ENCODE data around the gene PHOX2A.
A peak's percentile ranks its signal among the peaks of the same experiment; 100 is the strongest.

PHOX2A gene

GRCh38 chr11:72249961-72250360 lies 6.0 kb upstream of the PHOX2A start:
- H3K27ac ChIP-seq (ENCODE audit: low read depth, low read length) = no peak overlapping the region
- no peak overlapping the region for H3K9ac ChIP-seq (ENCODE audit: low read depth, low read length)
- H3K36me3 ChIP-seq (ENCODE audit: insufficient read depth, low read length) = no peaks in the 10 kb centered on the region
- WGBS = 89% methylated on average over 5 of the region's 5 CpGs
- peaks cover 51% of the 10 kb centered on the region for H3K27me3 ChIP-seq (ENCODE audit: insufficient read depth, low read length)
- H3K4me3 ChIP-seq (ENCODE audit: low read length) = no peak overlapping the region
- peaks cover 2% of the 10 kb centered on the region; the same call in 1 of the 2 replicates for H3K9me3 ChIP-seq (ENCODE audit: insufficient read depth, low read depth, low read length)
- H3K4me1 ChIP-seq (ENCODE audit: insufficient read depth, low read length) = no peaks in the 10 kb centered on the region; the same call in 1 of the 2 replicates

GRCh38 chr11:72247584-72247983 lies 3.6 kb upstream of the PHOX2A start:
- 46% methylated on average over 2 of the region's 2 CpGs for WGBS
- H3K36me3 ChIP-seq (ENCODE audit: insufficient read depth, low read length) = no peaks in the 10 kb centered on the region
- H3K27me3 ChIP-seq (ENCODE audit: insufficient read depth, low read length) = peaks cover 74% of the 10 kb centered on the region
- H3K9me3 ChIP-seq (ENCODE audit: insufficient read depth, low read depth, low read length) = no peaks in the 10 kb centered on the region
- H3K4me3 ChIP-seq (ENCODE audit: low read length) = no peak overlapping the region
- no peak overlapping the region for H3K27ac ChIP-seq (ENCODE audit: low read depth, low read length)
- H3K4me1 ChIP-seq (ENCODE audit: insufficient read depth, low read length) = no peaks in the 10 kb centered on the region; the same call in 1 of the 2 replicates
- H3K9ac ChIP-seq (ENCODE audit: low read depth, low read length) = no peak overlapping the region

GRCh38 chr11:72245263-72245816 lies 1.4 kb upstream of the PHOX2A start:
- peaks cover 92% of the 10 kb centered on the region for H3K27me3 ChIP-seq (ENCODE audit: insufficient read depth, low read length)
- WGBS = 21% methylated on average over 17 of the region's 19 CpGs
- H3K9ac ChIP-seq (ENCODE audit: low read depth, low read length) = no peak overlapping the region
- H3K27ac ChIP-seq (ENCODE audit: low read depth, low read length) = no peak overlapping the region
- H3K4me1 ChIP-seq (ENCODE audit: insufficient read depth, low read length) = no peaks in the 10 kb centered on the region; the same call in 1 of the 2 replicates
- peak overlapping the region; percentile 66 for H3K4me3 ChIP-seq (ENCODE audit: low read length)
- no peaks in the 10 kb centered on the region for H3K36me3 ChIP-seq (ENCODE audit: insufficient read depth, low read length)
- no peaks in the 10 kb centered on the region for H3K9me3 ChIP-seq (ENCODE audit: insufficient read depth, low read depth, low read length)

GRCh38 chr11:72244361-72245262 lies 636 bp upstream of the PHOX2A start:
- no peak overlapping the region for H3K27ac ChIP-seq (ENCODE audit: low read depth, low read length)
- H3K4me3 ChIP-seq (ENCODE audit: low read length) = peak overlapping the region; percentile 66
- H3K4me1 ChIP-seq (ENCODE audit: insufficient read depth, low read length) = no peaks in the 10 kb centered on the region; the same call in 1 of the 2 replicates
- no peaks in the 10 kb centered on the region for H3K36me3 ChIP-seq (ENCODE audit: insufficient read depth, low read length)
- WGBS = 3% methylated on average over 46 of the region's 46 CpGs
- H3K9me3 ChIP-seq (ENCODE audit: insufficient read depth, low read depth, low read length) = no peaks in the 10 kb centered on the region
- H3K9ac ChIP-seq (ENCODE audit: low read depth, low read length) = no peak overlapping the region
- H3K27me3 ChIP-seq (ENCODE audit: insufficient read depth, low read length) = peaks cover 95% of the 10 kb centered on the region

GRCh38 chr11:72243173-72244059 lies 560 bp downstream of the PHOX2A start:
- no peaks in the 10 kb centered on the region for H3K9me3 ChIP-seq (ENCODE audit: insufficient read depth, low read depth, low read length)
- peak overlapping the region; percentile 66 for H3K4me3 ChIP-seq (ENCODE audit: low read length)
- peaks cover 11% of the 10 kb centered on the region for H3K4me1 ChIP-seq (ENCODE audit: insufficient read depth, low read length)
- no peaks in the 10 kb centered on the region for H3K36me3 ChIP-seq (ENCODE audit: insufficient read depth, low read length)
- no peak overlapping the region for H3K9ac ChIP-seq (ENCODE audit: low read depth, low read length)
- 18% methylated on average over 58 of the region's 58 CpGs for WGBS
- H3K27me3 ChIP-seq (ENCODE audit: insufficient read depth, low read length) = peaks cover 98% of the 10 kb centered on the region
- H3K27ac ChIP-seq (ENCODE audit: low read depth, low read length) = no peak overlapping the region

GRCh38 chr11:72242141-72242540 lies 1.8 kb downstream of the PHOX2A start:
- Histone ChIP-seq H3K4me3 (ENCODE audit: low read length) (no peak overlapping the region), H3K4me1 (ENCODE audit: insufficient read depth, low read length) (peaks cover 17% of the 10 kb centered on the region), H3K36me3 (ENCODE audit: insufficient read depth, low read length) (peaks cover 6% of the 10 kb centered on the region; the same call in 1 of the 2 replicates), H3K27ac (ENCODE audit: low read depth, low read length) (no peak overlapping the region), H3K9me3 (ENCODE audit: insufficient read depth, low read depth, low read length) (no peaks in the 10 kb centered on the region), H3K27me3 (ENCODE audit: insufficient read depth, low read length) (peaks cover 88% of the 10 kb centered on the region), H3K9ac (ENCODE audit: low read depth, low read length) (no peak overlapping the region)
- 96% methylated on average over 2 of the region's 2 CpGs for WGBS

- no peak overlapping the region for H3K27ac ChIP-seq (ENCODE audit: low read depth, low read length)
- H3K9me3 ChIP-seq (ENCODE audit: insufficient read depth, low read depth, low read length) = no peaks in the 10 kb centered on the region
- H3K36me3 ChIP-seq (ENCODE audit: insufficient read depth, low read length) = peaks cover 14% of the 10 kb centered on the region
- peaks cover 17% of the 10 kb centered on the region for H3K4me1 ChIP-seq (ENCODE audit: insufficient read depth, low read length)
- no peak overlapping the region for H3K4me3 ChIP-seq (ENCODE audit: low read length)
- peaks cover 80% of the 10 kb centered on the region for H3K27me3 ChIP-seq (ENCODE audit: insufficient read depth, low read length)
- no peak overlapping the region for H3K9ac ChIP-seq (ENCODE audit: low read depth, low read length)
- 50% methylated on average over 20 of the region's 20 CpGs for WGBS
These were observed 2.6 kb downstream of the PHOX2A start for GRCh38 chr11:72241291-72241781.

GRCh38 chr11:72240461-72241290 lies 3.3 kb downstream of the PHOX2A start:
- Histone ChIP-seq H3K9me3 (ENCODE audit: insufficient read depth, low read depth, low read length) (no peaks in the 10 kb centered on the region), H3K36me3 (ENCODE audit: insufficient read depth, low read length) (peaks cover 19% of the 10 kb centered on the region), H3K9ac (ENCODE audit: low read depth, low read length) (no peak overlapping the region), H3K4me3 (ENCODE audit: low read length) (peak overlapping the region; percentile 41), H3K27me3 (ENCODE audit: insufficient read depth, low read length) (peaks cover 73% of the 10 kb centered on the region), H3K27ac (ENCODE audit: low read depth, low read length) (no peak overlapping the region), H3K4me1 (ENCODE audit: insufficient read depth, low read length) (peaks cover 17% of the 10 kb centered on the region)
- 55% methylated on average over 44 of the region's 44 CpGs for WGBS

GRCh38 chr11:72239849-72240460 lies 4.0 kb downstream of the PHOX2A start:
- peaks cover 17% of the 10 kb centered on the region for H3K4me1 ChIP-seq (ENCODE audit: insufficient read depth, low read length)
- H3K9ac ChIP-seq (ENCODE audit: low read depth, low read length) = 0 out of 2 replicates have a peak overlapping the region, but pooled peaks have one; percentile 1
- H3K9me3 ChIP-seq (ENCODE audit: insufficient read depth, low read depth, low read length) = no peaks in the 10 kb centered on the region
- H3K27me3 ChIP-seq (ENCODE audit: insufficient read depth, low read length) = peaks cover 66% of the 10 kb centered on the region
- WGBS = 5% methylated on average over 69 of the region's 69 CpGs
- H3K27ac ChIP-seq (ENCODE audit: low read depth, low read length) = no peak overlapping the region
- H3K36me3 ChIP-seq (ENCODE audit: insufficient read depth, low read length) = peaks cover 26% of the 10 kb centered on the region
- peak overlapping the region; percentile 41 for H3K4me3 ChIP-seq (ENCODE audit: low read length)

Measured in HUES64 (cell line).